Measurements from ENCODE around the gene PKNOX2. TPM values are rescaled to one million over a fixed set of nuclear protein-coding genes. Genes with fewer than 3 reads are reported as not detected.

PKNOX2 gene
- total RNA-seq, 2 experiments from 2014 or later, result not detected

GRCh38 chr11:125429174-125429707 is 264.7 kb downstream of the PKNOX2 start:
- H2AFZ ChIP-seq (ENCODE audit: low read length), result no peak overlapping the region
- peaks cover 5% of the 10 kb centered on the region for H3K4me1 ChIP-seq (ENCODE audit: insufficient read depth, low read length, poor library complexity, severe bottlenecking)
- no peaks in the 10 kb centered on the region for H3K9me3 ChIP-seq (ENCODE audit: low read length)
- no peak overlapping the region for H3K4me3 ChIP-seq (ENCODE audit: low read depth, low read length, poor library complexity, severe bottlenecking)
- ChIA-PET CTCF (ENCODE audit: unreplicated experiment) (interaction anchor here (0.6 to 1.4 kb wide), 2 partner anchors 11 to 34 kb away, joined by 3 read pairs; no protein-coding TSS in a partner anchor), POLR2A (interaction anchor here (0.6 kb wide), 1 partner anchor 139 kb away, joined by 5 read pairs; no protein-coding TSS in a partner anchor)
- no peak for TF ChIP-seq EZH2phosphoT487 (IDR thresholded peaks at IDR 0.05; ENCODE audit: borderline replicate concordance, low read depth, low read length)
- peak; percentile 82 for TF ChIP-seq CTCF (conservative IDR thresholded peaks at IDR 0.05; ENCODE audit: low read length)
- no peaks in the 10 kb centered on the region for H3K9me2 ChIP-seq (ENCODE audit: insufficient read depth, low read length)
- no peaks in the 10 kb centered on the region for H4K20me1 ChIP-seq (ENCODE audit: insufficient read depth, low read length)
- no peaks in the 10 kb centered on the region for H3K36me3 ChIP-seq (ENCODE audit: insufficient read depth, low read length)
- BruUV-seq (replicated peaks), result no TSS peak
- H3K79me2 ChIP-seq (ENCODE audit: insufficient read depth, low read depth, low read length), result no peaks in the 10 kb centered on the region
- no peak overlapping the region for H3K27ac ChIP-seq (ENCODE audit: low read depth, low read length, poor library complexity, severe bottlenecking)
- H3K4me2 ChIP-seq (ENCODE audit: low read length), result no peak overlapping the region
- peak; percentile 77 for DNase-seq (ENCODE audit: low spot score)
- intact Hi-C loops (cut with micrococcal nuclease; ENCODE audit: unreplicated experiment), result loop anchor here (10.0 kb wide), 1 partner anchor 464 kb away; no protein-coding TSS in a partner anchor

GRCh38 chr11:125429807-125430678 is 265.5 kb downstream of the PKNOX2 start:
- no peak overlapping the region for H3K27ac ChIP-seq (ENCODE audit: low read depth, low read length, poor library complexity, severe bottlenecking)
- DNase-seq (ENCODE audit: low spot score), result no peak
- peaks cover 5% of the 10 kb centered on the region for H3K4me1 ChIP-seq (ENCODE audit: insufficient read depth, low read length, poor library complexity, severe bottlenecking)
- no peak overlapping the region for H2AFZ ChIP-seq (ENCODE audit: low read length)
- no peak overlapping the region for H3K4me3 ChIP-seq (ENCODE audit: low read depth, low read length, poor library complexity, severe bottlenecking)
- H3K79me2 ChIP-seq (ENCODE audit: insufficient read depth, low read depth, low read length), result no peaks in the 10 kb centered on the region
- H3K9me2 ChIP-seq (ENCODE audit: insufficient read depth, low read length), result no peaks in the 10 kb centered on the region
- BruUV-seq (replicated peaks), result no TSS peak
- no peak overlapping the region for H3K4me2 ChIP-seq (ENCODE audit: low read length)
- H3K36me3 ChIP-seq (ENCODE audit: insufficient read depth, low read length), result no peaks in the 10 kb centered on the region
- H4K20me1 ChIP-seq (ENCODE audit: insufficient read depth, low read length), result no peaks in the 10 kb centered on the region
- intact Hi-C loops (cut with micrococcal nuclease; ENCODE audit: unreplicated experiment), result loop anchor here (10.0 kb wide), 1 partner anchor 465 kb away; no protein-coding TSS in a partner anchor
- CTCF ChIA-PET (ENCODE audit: unreplicated experiment), result interaction anchor here (1.4 kb wide), 1 partner anchor 11 kb away, joined by 3 read pairs; no protein-coding TSS in a partner anchor
- POLR2A ChIA-PET, result interaction anchor here (0.5 to 0.6 kb wide), 3 partner anchors 138 to 400 kb away, joined by 3 to 5 read pairs (median 3); no protein-coding TSS in a partner anchor
- H3K9me3 ChIP-seq (ENCODE audit: low read length), result no peaks in the 10 kb centered on the region
- TF ChIP-seq CTCF (conservative IDR thresholded peaks at IDR 0.05; ENCODE audit: low read length) (no peak), EZH2phosphoT487 (IDR thresholded peaks at IDR 0.05; ENCODE audit: borderline replicate concordance, low read depth, low read length) (no peak)

Measured in OCI-LY7 (cell line).